NCI-H460 (cell line): ENCODE results near the gene CDH16. TPM values are rescaled to one million over a fixed set of nuclear protein-coding genes. Genes with fewer than 3 reads are reported as not detected.

Experiments used
- DNase-seq: peaks from one replicate; pipeline ENCODE4 v3.0.0-alpha.2; 2016; ENCODE audit warnings: low read depth; ENCODE audit errors: extremely low read depth
- total RNA-seq: library from RNA; depleted of rRNA; stranded (reverse); fragments of >200 nt; shearing (Covaris generic); gene quantifications from 2 replicates; pipeline ENCODE4 v1.2.3, GENCODE V29; 2014

The CDH16 gene
- total RNA-seq, 1 experiment from 2014 or later: not detected

DNA sequence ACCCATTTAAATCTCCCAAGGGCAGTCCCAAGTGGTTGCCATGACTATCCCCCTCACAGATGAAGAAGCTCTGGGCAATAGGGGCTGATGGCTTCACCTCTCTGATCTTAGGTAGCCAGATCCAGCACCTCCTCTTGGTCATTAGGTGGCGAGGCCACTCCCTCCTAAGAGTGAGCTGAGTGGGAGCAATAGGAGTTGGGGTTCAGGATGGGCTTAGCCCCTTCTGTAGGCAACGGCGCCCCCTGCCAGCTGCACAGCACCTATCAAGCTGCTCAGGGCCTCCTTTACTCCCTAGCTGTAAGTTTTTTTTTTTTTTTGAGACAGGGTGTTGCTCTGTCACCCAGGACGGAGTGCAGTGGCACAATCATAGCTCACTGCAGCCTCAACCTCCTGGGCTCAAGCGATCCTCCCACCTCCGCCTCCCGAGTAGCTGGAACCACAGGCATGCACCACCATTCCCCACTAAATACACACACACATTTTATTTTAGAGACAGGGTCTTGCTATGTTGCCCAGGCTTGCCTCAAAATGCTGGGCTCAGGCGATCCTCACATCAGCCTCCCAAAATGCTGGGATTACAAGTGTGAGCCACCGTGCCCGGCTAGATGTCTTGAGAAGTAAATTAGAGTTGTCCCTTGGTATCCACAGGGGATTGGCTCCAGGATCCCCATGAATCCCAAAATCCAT is 10.2 kb upstream of the CDH16 start:
- no peak for DNase-seq

DNA sequence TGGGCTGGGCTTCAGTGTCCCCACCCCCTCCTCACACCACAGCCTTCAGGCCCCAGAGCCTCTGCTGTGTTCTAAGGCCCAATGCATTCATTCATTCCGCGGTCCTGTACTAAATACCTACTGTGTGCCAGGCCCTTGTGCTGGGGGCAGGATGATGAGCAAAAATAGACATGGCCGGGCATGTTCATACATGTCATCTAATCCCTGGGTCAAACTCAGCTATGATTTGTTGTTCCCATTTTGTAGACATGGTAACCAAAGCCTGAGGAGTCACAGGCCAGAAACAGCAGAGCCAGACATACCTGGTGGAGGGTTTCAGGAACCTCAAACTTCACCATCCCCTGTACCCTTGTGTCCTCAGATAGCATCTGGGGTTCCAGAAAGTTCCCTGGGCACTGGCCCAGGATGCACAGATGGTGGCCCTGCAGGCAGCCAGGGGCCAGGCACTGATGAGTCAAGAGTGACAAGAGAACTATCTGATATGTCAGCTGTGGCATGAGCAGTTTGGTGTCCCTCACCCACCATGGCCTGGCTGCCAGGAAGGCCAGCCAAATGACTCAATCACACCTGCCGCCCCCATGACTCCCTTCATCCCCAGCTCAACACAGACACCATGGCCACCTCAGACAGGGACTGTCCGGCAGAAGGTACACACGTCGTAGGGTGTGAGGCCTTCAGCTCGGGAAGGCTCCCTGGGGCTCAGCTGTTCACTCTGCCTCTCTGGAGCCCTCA is 9.4 kb upstream of the CDH16 start:
- no peak for DNase-seq

DNA sequence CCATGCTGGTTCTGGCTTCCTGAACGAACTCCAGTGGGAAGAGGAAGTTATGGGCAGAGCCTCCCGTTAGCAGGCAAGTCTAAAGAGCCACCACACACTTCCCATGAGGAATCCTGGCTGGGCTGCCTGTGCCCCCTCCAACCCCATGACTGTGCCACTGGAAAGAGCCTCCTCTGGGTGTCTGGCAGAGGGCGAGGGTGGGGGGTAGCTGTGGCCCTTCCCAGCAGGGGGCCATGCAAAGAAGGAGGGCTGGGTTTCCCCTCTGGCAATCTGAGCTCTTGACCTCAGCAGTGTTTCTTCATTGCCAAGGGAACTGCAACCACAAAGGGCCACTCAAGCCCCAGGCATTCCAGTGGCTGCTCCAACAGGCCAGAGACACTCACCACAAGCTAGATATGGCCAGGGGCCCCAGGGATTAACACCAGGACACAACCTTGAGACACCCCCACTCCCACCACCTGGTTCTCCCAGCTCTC is 8.3 kb upstream of the CDH16 start:
- no peak for DNase-seq

DNA sequence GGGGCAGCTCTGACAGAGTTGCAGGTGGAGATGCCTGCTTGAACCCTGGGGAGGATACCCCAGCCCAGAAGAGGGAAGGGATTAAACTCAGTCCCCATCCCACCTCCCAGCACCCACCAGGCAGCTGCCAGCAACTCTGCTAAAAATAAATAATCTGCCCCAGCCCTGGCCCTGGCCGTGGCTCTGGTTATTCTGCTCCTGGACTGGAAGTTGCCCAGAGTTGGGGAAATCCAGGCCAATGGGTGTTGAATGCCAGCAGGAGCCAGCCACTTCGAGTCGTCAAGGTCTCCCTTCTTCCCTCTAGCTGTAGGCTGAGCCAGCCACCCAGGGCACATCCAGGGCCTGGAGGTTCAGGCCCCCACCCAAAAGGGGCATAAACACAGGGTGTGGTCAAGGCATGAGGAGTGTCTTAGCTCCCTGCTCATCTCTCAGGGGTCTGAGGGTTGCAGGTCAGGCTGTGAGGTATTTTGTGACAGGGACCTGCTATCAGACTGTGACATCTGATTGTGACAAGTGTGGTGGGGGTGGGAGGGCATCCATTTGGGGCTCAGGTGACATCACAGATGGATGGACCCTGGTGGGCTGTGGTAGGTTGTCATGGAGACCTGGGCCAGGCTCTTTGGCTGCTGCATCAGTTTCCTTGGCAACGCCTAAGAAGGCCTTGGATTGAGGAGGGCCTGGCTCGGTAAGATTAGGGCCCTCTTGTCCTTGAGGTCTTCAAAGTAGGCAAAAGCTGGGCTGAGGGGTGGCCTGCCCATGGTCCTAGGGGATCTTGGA is 7.7 kb upstream of the CDH16 start:
- DNase-seq: no peak

DNA sequence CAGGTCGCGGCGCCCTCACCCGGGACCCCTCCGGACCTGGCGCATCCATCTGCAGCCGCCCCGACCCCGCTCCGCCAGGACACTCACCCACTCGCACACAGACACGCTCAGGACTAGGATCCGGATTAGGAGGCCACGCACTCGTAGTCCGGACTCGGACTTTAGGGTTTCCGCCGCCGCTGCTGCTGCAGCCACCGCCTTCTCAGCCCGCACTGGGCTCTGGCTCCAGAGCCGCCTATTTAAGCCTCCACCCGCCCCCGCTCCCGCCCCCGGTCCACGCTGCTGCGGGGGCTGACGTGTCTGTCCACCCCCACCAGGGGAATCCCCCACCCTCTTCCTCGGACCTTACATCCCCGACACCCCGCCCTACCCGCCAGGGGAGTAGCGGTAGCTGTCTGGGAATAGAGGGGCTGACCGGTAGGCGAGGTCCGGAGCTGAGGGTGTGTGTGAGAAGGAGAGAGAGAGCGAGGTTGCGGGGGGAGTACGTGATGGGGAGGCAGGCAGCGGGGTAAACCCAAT is 6.7 kb upstream of the CDH16 start, which contains the start of gene RRAD:
TSS of gene RRAD (minus strand) at position 214 of the 519 bp plus-strand sequence. CDS start 356 bp downstream, outside the sequence.
- DNase-seq: no peak

DNA sequence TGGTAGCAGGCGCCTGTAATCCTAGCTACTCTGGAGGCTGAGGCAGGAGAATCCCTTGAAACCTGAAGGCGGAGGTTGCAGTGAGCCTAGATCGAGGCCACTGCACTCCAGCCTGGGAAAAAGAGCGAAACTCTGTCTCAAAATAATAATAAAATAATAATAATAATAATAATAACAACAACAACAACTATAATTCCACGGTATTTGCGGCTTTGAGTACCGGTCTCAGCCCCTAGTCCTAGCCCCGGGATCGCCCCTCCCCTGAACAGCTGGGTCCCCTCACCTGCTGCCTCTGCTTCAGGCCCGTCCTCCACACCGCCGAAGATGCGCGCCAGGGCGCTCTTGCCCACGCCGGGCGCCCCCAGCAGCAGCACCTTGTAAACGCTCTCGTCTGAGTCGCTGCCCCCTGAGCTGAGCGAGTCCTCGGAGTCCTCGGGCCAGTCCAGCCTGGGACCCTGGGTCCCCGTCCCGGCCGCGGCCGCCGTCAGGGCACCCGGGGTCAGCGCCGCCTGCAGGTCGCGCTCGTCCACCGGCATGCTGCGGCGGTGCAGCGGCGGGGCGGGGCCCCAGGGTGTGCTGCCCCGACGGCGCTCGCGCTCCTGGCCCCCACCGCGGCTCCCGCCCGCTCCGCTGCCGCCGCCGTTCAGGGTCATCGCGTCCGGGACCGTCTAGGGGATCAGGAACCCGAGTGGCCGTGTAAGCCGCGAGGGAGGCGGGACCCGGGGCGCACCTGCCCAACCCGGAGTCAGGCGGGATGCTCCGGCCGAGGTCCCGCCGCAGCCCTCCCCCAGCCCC is 6.0 kb upstream of the CDH16 start:
- DNase-seq: no peak

DNA sequence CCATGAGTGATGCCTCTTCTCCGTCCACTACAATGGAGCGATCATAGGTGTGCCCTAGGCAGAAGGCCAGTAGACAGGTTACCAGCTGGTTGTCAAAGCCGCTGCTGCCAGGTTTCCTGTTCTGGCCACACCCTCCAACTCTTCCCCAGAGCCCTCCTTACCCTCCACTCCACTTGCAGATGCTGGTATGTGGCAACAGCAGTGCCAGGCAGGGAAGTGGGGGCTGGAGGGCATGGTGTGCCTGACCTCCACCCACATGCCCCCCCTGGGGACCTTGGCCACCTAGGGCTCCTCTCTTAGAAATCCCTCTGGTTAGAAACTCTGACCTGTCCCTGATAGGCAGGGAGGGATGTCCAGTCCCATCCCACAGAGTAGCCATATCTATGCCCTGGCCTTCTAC is 5.2 kb upstream of the CDH16 start:
- no peak for DNase-seq

DNA sequence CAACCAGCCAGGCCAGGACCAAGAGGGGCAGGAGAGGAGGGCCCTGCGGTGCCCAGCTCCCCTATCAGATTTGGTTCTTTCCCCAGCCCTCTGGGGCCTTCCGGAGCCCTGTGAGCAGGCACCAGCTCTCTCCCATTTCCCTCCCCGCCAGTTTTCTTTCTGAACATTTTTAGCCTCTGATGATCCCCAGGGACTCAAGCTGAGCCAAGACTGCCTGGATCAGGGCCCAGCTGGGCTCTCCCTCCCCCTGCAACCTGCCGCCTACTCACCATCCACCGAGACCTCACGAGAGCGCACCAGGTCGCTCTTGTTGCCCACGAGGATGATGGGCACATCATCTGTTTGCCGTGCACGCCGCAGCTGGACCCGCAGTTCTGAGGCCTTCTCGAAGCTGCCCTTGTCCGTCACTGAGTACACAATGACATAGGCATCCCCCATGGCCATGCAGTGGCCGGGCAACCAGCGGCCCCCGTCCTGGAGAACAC is 4.6 kb upstream of the CDH16 start:
- no peak for DNase-seq

DNA sequence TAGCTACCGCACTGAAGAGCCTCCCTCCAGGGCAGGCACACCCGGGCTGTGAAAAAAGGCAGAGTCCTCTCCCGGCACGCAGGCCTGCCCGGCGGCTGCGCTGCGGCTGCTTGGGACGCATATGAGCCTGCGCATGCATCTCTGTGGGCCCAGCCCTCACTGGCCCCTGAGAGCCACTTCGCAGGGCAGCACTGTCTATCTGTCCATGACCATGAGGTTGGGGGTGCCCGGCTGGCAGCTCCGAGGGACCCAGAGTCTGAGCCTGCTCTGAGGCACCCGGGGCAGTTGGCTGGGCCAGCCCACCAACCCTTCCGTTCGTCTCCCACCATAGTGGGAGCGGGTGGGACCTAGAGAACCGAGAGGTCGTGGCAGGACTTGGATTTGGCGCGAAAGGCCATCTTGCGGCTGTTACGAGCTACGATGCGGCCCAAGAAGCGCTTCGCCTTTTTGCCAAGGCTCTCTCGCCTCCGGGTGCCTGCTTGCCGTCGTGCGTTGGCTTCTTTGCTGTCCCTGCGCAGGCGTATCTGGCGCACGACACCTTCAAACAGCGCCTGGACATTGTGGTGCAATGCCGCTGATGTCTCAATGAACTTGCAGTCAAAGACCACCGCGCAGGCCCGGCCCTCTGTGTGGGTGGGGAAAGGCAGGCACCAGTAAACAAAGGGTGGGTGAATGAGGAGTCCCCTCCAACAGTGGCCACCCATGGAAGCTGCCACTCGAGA is 3.2 kb upstream of the CDH16 start:
- no peak for DNase-seq

DNA sequence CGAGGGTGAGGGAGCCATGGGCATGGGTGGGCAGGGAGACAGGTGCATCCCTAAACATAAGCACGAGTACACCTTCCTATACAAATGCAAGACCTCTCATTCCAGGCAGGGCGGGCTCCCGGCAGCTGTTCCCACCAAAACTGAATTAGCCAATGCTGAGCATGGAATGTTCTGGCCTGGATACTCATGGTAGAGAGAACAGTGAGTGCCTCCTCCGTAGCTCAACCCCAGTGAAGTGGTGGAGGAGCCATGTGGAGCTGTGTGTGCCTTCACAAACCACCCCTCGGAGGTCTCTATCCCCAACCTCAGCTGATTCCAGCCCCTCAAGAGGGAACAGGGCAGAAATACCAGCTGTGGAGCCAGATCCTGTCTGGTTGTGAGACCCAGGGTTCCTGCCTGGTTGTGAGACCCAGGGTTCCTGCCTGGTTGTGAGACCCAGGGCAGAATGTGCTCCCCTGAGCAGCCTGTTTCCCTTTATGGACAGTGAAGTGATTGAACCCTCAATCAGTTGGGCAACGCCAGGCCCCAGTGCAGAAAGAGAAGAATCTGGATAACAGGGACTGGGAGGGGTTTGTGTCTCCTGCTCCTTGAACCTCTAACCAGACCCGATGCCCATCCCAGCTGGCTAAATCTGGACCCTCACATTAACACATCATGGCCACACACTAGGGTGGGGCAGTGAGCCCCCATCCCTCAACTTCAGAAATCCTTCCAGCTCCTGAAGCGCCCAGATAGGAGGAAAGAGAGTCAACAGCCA is 2.4 kb upstream of the CDH16 start:
- DNase-seq: no peak

DNA sequence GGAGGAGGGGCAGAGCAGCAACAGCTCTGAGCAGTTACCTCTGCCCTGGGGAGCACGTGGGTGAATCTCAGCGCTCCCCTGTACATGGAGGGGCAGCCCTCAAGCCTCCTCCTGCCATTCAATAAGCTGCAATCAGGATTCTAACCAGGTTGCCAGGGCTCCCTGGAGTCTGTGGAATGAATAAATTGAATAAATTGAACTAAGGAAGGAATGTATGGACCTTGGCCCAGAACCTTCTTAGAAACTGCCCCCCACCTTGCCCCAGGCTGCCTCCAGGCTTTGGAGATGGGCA is 1.6 kb upstream of the CDH16 start:
- DNase-seq: no peak

DNA sequence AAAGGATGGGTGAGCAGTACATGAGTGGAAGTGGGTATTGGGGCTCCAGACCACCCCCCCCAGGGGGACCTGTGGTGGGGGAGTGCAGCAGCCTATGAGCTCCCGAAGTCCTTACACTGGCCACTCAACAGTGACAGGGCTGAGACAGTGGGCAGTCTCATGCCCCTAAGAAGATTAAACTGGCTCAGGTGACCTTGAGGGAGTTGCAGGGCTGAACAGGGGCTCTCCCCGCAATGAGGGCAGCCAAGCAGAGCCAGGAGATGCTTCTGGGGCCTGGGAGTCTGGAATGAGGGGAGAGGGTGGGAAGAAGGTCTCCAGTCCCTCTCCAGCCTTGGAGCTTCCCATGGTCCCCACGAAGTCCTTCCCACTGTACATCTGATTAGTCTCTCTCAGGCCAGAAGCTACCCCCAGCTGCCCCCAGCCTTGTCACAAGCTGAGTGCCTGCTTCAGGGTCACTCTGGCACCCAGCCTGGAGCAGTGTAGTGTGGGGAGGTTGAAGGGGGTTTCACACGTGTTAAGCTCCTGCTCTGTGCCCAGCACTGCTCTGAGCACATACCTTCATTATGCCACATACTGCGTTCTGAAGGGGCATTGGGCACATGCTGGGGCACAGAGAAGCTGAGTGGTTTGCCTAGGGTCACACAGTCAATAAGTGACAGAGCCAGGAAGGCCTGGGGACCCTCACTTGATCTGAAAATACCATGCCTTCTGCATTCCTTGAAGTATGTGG is 1.0 kb upstream of the CDH16 start:
- DNase-seq: no peak

DNA sequence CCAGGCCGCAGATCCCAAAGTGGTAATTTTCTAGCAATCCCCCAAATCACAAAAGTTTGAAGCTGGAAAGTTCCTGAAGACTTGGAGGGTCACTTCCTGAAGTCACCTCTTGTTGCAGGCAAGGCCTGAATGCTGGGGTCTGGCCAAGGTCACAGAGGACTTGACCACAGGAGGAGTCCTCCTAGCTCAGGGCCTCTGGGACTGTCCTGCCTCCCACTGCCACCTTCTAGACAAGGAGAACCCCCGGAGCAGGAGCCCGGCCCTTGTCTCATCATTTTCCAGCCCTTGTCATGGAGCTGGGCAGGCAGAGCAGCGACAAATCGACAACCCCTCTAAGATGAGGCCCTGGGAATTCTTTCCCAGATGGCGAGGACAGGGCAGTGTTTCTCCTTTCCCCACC is 330 bp downstream of the CDH16 start:
- DNase-seq: no peak

DNA sequence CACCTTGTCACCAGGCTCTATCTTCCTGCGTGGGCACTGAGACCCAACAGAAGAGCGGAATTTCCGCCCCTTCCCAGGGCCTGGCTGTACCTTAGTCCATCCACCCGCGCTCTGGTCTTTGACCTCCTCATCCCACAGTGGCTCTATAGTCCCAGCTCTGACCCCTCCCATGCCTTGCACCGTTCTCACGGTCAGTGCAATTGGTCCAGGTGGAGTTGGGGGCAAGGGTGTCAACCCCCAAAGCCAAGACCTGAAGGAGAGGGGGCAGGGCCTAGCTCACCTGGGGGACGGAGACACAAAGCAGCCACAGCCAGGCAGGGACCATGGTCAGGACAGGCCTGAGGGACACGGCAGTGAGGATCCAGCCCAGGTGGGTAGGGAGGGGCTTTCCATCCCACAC is 944 bp downstream of the CDH16 start:
- DNase-seq: no peak

DNA sequence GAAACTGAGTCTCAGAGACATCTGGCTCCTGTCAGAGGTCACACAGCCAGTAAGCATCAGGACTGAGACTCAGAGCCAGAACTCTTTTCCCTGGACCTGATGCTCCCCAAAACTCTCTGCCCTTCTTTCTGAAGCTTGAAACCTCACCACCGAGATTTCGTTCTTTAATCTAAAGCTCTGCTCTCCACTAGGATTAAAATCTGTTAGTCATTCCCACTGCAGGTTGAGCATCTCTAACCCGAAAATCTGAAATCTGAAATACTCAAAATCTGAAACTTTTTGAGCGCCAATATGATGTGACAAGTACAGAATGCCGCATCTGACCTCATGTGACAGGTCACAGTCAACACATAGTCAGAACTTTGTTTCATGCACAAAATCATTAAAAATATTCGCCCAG is 2.2 kb downstream of the CDH16 start:
- no peak for DNase-seq

DNA sequence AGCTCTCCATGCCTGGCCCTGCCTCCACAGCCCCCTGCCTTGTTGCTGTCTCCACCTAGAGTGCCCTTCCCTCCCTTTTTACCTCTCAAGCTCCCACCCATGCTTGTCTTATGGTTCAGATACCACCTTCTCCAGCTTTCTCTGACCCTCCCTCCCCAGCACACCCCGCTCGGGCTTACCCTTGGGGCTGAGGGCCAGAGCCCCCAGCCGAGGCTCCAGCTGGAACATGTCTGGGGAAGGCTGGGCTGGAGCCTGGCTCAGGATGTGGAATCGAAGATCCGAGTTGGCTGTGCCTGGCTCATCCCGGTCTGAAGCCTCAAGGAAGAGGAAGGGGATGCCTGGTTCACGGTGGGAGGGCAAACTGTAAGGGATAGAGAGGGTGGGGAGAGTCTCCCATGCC is 3.6 kb downstream of the CDH16 start:
- DNase-seq: no peak

DNA sequence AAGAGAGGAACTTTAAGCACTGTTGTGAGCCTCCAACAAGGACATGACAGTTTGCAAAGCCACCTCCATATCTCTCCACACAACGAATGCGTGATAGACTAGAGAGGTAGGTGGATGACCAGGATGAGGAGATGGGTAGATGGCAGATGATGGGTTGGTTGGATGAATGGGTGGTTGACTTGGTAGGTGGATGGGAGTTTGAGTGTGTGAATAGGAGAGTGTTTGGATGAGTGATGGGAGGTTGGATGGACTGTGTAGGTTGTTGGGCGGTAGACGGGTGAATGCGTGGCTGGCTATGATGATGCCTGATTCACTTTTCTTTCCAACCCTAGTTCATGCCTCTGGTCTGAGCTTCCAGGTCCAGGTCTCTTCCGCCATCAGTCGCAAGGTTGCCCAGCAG is 4.1 kb downstream of the CDH16 start:
- DNase-seq: no peak

DNA sequence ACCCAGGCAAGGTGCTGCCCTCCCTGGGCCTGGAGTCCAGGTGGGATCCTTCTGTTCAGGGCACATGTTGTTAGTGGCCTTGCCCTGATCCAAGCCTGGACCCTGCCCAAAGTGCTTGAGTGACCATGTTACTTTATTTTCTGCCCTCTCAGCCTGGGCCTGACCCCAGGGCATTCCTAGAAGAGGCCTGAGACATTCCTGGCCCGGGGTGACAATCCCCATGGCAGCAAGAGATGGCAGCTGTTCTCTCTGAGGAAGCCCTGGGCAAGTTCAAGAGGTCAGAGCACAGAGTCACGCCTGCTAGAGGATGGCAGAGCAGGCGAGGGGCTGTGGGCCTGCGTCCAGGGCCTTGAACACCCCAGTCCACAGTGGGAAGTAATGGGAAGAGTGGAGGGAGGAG is 5.0 kb downstream of the CDH16 start:
- no peak for DNase-seq
